ENCODE measurements around the gene RPS21. TPM values are rescaled to one million over a fixed set of nuclear protein-coding genes. Genes with fewer than 3 reads are reported as not detected.
A peak's percentile ranks its signal among the peaks of the same experiment; 100 is the strongest.

RPS21 gene
- total and polyA plus RNA-seq, 9 of the 15 experiments (the other 6 are each of a cell fraction or from before 2014, with no cell fraction given): 1,380 to 5,647 (median 3,091) TPM

DNA sequence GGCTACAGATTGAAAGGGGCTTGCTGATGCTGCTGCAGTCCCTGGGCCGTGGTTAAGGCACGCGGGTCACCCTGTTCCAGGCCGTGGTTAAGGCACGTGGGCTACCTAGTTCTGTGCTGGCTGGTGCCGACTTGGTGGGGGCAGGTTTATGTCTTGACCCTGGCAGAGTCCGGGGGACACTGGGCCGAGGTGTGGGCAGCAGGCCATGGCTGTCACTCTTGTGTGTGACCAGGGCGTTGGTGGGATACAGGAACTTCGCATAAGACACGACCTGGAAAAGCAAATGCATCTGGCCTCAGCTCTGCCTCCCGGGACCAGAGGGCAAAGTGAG lies 6.4 kb downstream of the RPS21 start:
- intact Hi-C loops (cut with micrococcal nuclease) (no loop called here), in situ Hi-C loops (cut with MboI) (no loop called here)
- no TSS peak for BruUV-seq (replicated peaks)
- Histone ChIP-seq H3K36me3 (ENCODE audit: control insufficient read depth, insufficient read depth, low read length) (peaks cover 30% of the 10 kb centered on the region), H3K27ac (ENCODE audit: extremely low read depth, low read depth, low read length) (no peak overlapping the region), H3K27me3 (ENCODE audit: control insufficient read depth in 2 of 2, insufficient read depth in 2 of 2, low read length in 2 of 2) (no peaks in the 10 kb centered on the region), H3K79me2 (ENCODE audit: control insufficient read depth, insufficient read depth, low read length) (peaks cover 16% of the 10 kb centered on the region), H3K9me1 (ENCODE audit: control insufficient read depth, insufficient read depth, low read length) (peaks cover 12% of the 10 kb centered on the region), H4K20me1 (replicated peaks; ENCODE audit: control insufficient read depth, insufficient read depth, low read length) (no peaks in the 10 kb centered on the region; the same call in 1 of the 2 replicates), H3K9ac (ENCODE audit: insufficient read depth in 1 of 2, low read depth in 2 of 2, low read length in 2 of 2) (peak overlapping the region in 1 of 2 experiments; percentile 67; a peak in 2 of 4 replicates), H3K4me1 (replicated peaks in 1 of 2; ENCODE audit: control insufficient read depth in 2 of 2, insufficient read depth in 2 of 2, low read length in 2 of 2) (peaks cover 6 to 60% of the 10 kb centered on the region in 2 experiments; a peak in 4 of 5 replicates), H3K4me2 (ENCODE audit: insufficient read depth, low read length) (no peak overlapping the region), H2AFZ (ENCODE audit: low read depth, low read length) (no peak overlapping the region), H3K9me3 (replicated peaks; ENCODE audit: control insufficient read depth, insufficient read depth, low read depth, low read length) (no peaks in the 10 kb centered on the region), H3K4me3 (no peak overlapping the region)
- ChIA-PET CTCF (ENCODE audit: low intra/inter-chr PET ratio) (no interaction called here), POLR2A (interaction anchor here (1.0 kb wide), 1 partner anchor 9 kb away, joined by 3 read pairs; no protein-coding TSS in a partner anchor)
- DNase-seq (ENCODE audit: extremely low read depth in 1 of 4, low spot score in 3 of 4): no peak
- FAIRE-seq: no peak
- TF ChIP-seq POLR2G (IDR thresholded peaks at IDR 0.05; ENCODE audit: low read depth, low read length) (0 out of 2 replicates have a peak, but pooled peaks have one; percentile 22), HNRNPK (IDR thresholded peaks at IDR 0.05; ENCODE audit: low read depth, low read length, poor library complexity, severe bottlenecking) (no peak)
- no peak for ATAC-seq
- 85% methylated on average over 10 of the region's 12 CpGs for WGBS (ENCODE audit: insufficient coverage, low coverage, missing lambda C conversion rate)

- Histone ChIP-seq H3K4me3 (no peak overlapping the region), H3K4me2 (ENCODE audit: insufficient read depth, low read length) (no peak overlapping the region), H3K36me3 (ENCODE audit: control insufficient read depth, insufficient read depth, low read length) (peaks cover 24% of the 10 kb centered on the region), H3K9me3 (replicated peaks; ENCODE audit: control insufficient read depth, insufficient read depth, low read depth, low read length) (no peaks in the 10 kb centered on the region), H3K27me3 (ENCODE audit: control insufficient read depth in 2 of 2, insufficient read depth in 2 of 2, low read length in 2 of 2) (no peaks in the 10 kb centered on the region), H2AFZ (ENCODE audit: low read depth, low read length) (no peak overlapping the region), H3K9ac (ENCODE audit: insufficient read depth in 1 of 2, low read depth in 2 of 2, low read length in 2 of 2) (peak overlapping the region in 1 of 2 experiments; percentile 28; a peak in 1 of 4 replicates), H3K27ac (ENCODE audit: extremely low read depth, low read depth, low read length) (no peak overlapping the region), H3K9me1 (ENCODE audit: control insufficient read depth, insufficient read depth, low read length) (peaks cover 12% of the 10 kb centered on the region), H3K79me2 (ENCODE audit: control insufficient read depth, insufficient read depth, low read length) (peaks cover 10% of the 10 kb centered on the region), H3K4me1 (replicated peaks in 1 of 2; ENCODE audit: control insufficient read depth in 2 of 2, insufficient read depth in 2 of 2, low read length in 2 of 2) (peaks cover 2 to 58% of the 10 kb centered on the region in 2 experiments; a peak in 3 of 5 replicates), H4K20me1 (replicated peaks; ENCODE audit: control insufficient read depth, insufficient read depth, low read length) (no peaks in the 10 kb centered on the region; the same call in 1 of the 2 replicates)
- WGBS (ENCODE audit: insufficient coverage, low coverage, missing lambda C conversion rate): 81% methylated on average over 12 of the region's 24 CpGs
- in situ Hi-C loops (cut with MboI) (no loop called here), intact Hi-C loops (cut with micrococcal nuclease) (no loop called here)
- DNase-seq (ENCODE audit: extremely low read depth in 1 of 4, low spot score in 3 of 4) (no peak), FAIRE-seq (no peak), ATAC-seq (no peak)
- peak; percentile 38 for TF ChIP-seq FIP1L1 (IDR thresholded peaks at IDR 0.05; ENCODE audit: low read depth, low read length, poor library complexity, severe bottlenecking)
- TF ChIP-seq, protein P1, sequence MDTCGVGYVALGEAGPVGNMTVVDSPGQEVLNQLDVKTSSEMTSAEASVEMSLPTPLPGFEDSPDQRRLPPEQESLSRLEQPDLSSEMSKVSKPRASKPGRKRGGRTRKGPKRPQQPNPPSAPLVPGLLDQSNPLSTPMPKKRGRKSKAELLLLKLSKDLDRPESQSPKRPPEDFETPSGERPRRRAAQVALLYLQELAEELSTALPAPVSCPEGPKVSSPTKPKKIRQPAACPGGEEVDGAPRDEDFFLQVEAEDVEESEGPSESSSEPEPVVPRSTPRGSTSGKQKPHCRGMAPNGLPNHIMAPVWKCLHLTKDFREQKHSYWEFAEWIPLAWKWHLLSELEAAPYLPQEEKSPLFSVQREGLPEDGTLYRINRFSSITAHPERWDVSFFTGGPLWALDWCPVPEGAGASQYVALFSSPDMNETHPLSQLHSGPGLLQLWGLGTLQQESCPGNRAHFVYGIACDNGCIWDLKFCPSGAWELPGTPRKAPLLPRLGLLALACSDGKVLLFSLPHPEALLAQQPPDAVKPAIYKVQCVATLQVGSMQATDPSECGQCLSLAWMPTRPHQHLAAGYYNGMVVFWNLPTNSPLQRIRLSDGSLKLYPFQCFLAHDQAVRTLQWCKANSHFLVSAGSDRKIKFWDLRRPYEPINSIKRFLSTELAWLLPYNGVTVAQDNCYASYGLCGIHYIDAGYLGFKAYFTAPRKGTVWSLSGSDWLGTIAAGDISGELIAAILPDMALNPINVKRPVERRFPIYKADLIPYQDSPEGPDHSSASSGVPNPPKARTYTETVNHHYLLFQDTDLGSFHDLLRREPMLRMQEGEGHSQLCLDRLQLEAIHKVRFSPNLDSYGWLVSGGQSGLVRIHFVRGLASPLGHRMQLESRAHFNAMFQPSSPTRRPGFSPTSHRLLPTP (IDR thresholded peaks at IDR 0.05; ENCODE audit: borderline replicate concordance, extremely low read depth, insufficient read length): no peak
- POLR2A ChIA-PET: interaction anchor here (1.0 kb wide), 1 partner anchor 8 kb away, joined by 3 read pairs; no protein-coding TSS in a partner anchor
- CTCF ChIA-PET (ENCODE audit: low intra/inter-chr PET ratio): no interaction called here
- no TSS peak for BruUV-seq (replicated peaks)
Observed at GRCh38 chr20:62393830-62394229, 6.9 kb downstream of the RPS21 start.
